GM18526 (cell line): ENCODE measurements around the gene RALGAPA2.

Experiments used
- POLR2A ChIP-seq: IDR thresholded peaks from 3 replicates; pipeline ENCODE4 v1.6.1; 2011; ENCODE audit not compliant: insufficient read length; ENCODE audit errors: extremely low read depth

Gene RALGAPA2

GRCh38 chr20:20554951-20555350, 157.5 kb downstream of the RALGAPA2 start:
- TF ChIP-seq POLR2A, result no peak

- no peak for TF ChIP-seq POLR2A
These were observed 158.9 kb downstream of the RALGAPA2 start for GRCh38 chr20:20553541-20553940.

GRCh38 chr20:20552076-20552475, 160.4 kb downstream of the RALGAPA2 start:
- no peak for TF ChIP-seq POLR2A

GRCh38 chr20:20551409-20551808, 161.0 kb downstream of the RALGAPA2 start:
- no peak for TF ChIP-seq POLR2A

GRCh38 chr20:20549704-20550103, 162.7 kb downstream of the RALGAPA2 start:
- TF ChIP-seq POLR2A, result no peak

- no peak for TF ChIP-seq POLR2A
These were observed 163.2 kb downstream of the RALGAPA2 start for GRCh38 chr20:20549267-20549612.

- no peak for TF ChIP-seq POLR2A
These were observed 163.7 kb downstream of the RALGAPA2 start for GRCh38 chr20:20548527-20549266.

GRCh38 chr20:20547876-20548266, 164.6 kb downstream of the RALGAPA2 start:
- TF ChIP-seq POLR2A, result no peak

GRCh38 chr20:20547221-20547875, 165.1 kb downstream of the RALGAPA2 start:
- TF ChIP-seq POLR2A, result no peak

- no peak for TF ChIP-seq POLR2A
These were observed 166.0 kb downstream of the RALGAPA2 start for GRCh38 chr20:20546402-20546801.

GRCh38 chr20:20536240-20536933, 176.1 kb downstream of the RALGAPA2 start:
- no peak for TF ChIP-seq POLR2A

- no peak for TF ChIP-seq POLR2A
These were observed 177.4 kb downstream of the RALGAPA2 start for GRCh38 chr20:20535051-20535450.

- no peak for TF ChIP-seq POLR2A
These were observed 181.2 kb downstream of the RALGAPA2 start for GRCh38 chr20:20531283-20531682.

- no peak for TF ChIP-seq POLR2A
These were observed 181.9 kb downstream of the RALGAPA2 start for GRCh38 chr20:20530428-20531151.

- no peak for TF ChIP-seq POLR2A
These were observed 182.8 kb downstream of the RALGAPA2 start for GRCh38 chr20:20529597-20529996.
